MCF 10A (cell line): Measurements from ENCODE around the gene BTBD1. TPM values are rescaled to one million over a fixed set of nuclear protein-coding genes. Genes with fewer than 3 reads are reported as not detected.

Experiments used
- BruUV-seq: library from RNA; stranded (reverse); fragments of 400-500 nt; replicated peaks from 2 replicates; lab custom pipeline; 2021; lab: Mats Ljungman, UMichigan
- CTCF ChIA-PET: fragments of 300-600 bp; sonication (Branson Sonifier 250); formaldehyde crosslinking; extraction: SDS; loops from one replicate; lab custom pipeline; 2021; ENCODE audit warnings: antibody characterized with exemption, inconsistent platforms; lab: Yijun Ruan, JAX
- POLR2A ChIA-PET: fragments of 300-600, 350-650 bp; sonication (Branson Sonifier 250); formaldehyde crosslinking; extraction: SDS; loops from one replicate; lab custom pipeline; 2020; ENCODE audit warnings: antibody characterized with exemption, inconsistent platforms; lab: Yijun Ruan, JAX
- DNase-seq: peaks from one replicate; pipeline ENCODE4 v3.0.0-alpha.2; 2018; ENCODE audit not compliant: unreplicated experiment
- H3K27ac Mint-ChIP-seq: one replicate; pipeline ENCODE4 v1.8.0; 2022; ENCODE audit warnings: mild to moderate bottlenecking, low read depth, mixed read lengths; ENCODE audit not compliant: unreplicated experiment
- H3K27me3 Mint-ChIP-seq: one replicate; pipeline ENCODE4 v1.8.0; 2022; ENCODE audit warnings: mixed read lengths; ENCODE audit not compliant: insufficient read depth, unreplicated experiment
- H3K36me3 Mint-ChIP-seq: one replicate; pipeline ENCODE4 v1.8.0; 2022; ENCODE audit warnings: mild to moderate bottlenecking, moderate library complexity, mixed read lengths; ENCODE audit not compliant: insufficient read depth, unreplicated experiment
- H3K4me1 Mint-ChIP-seq: one replicate; pipeline ENCODE4 v1.8.0; 2022; ENCODE audit warnings: mixed read lengths; ENCODE audit not compliant: insufficient read depth, unreplicated experiment
- H3K4me3 Mint-ChIP-seq: one replicate; pipeline ENCODE4 v1.8.0; 2022; ENCODE audit warnings: mild to moderate bottlenecking, moderate library complexity, mixed read lengths; ENCODE audit not compliant: unreplicated experiment
- H3K9me3 Mint-ChIP-seq: one replicate; pipeline ENCODE4 v1.8.0; 2022; ENCODE audit warnings: mixed read lengths; ENCODE audit not compliant: unreplicated experiment
- CTCF ChIP-seq: fragments of 200-600 bp; IDR thresholded peaks from one replicate; pipeline ENCODE4 v1.8.0; 2022; ENCODE audit warnings: antibody characterized with exemption, mild to moderate bottlenecking; ENCODE audit not compliant: unreplicated experiment
- intact Hi-C: fragments of 100-400 bp; cut with micrococcal nuclease; formaldehyde crosslinking; loops from 2 replicates; pipeline ENCODE4 v1.14.1; 2022
- total RNA-seq: library from RNA; stranded (reverse); gene quantifications from 2 replicates; pipeline ENCODE4 v1.2.3, GENCODE V29; 2022

BTBD1 gene
- total RNA-seq, 1 experiment from 2014 or later = 57.0 TPM

GRCh38 chr15:83064859-83065258 lies 2.2 kb downstream of the BTBD1 start:
- BruUV-seq = no TSS peak
- CTCF ChIA-PET = no interaction called here
- DNase-seq = no peak
- POLR2A ChIA-PET = interaction anchor here (0.5 to 3.4 kb wide), 15 partner anchors 8 to 214 kb away, joined by 3 to 34 read pairs (median 4); partner anchors contain the start of genes C15orf40 and RAMAC
- Mint-ChIP-seq H3K9me3 (no peaks in the 10 kb centered on the region), H3K27ac (peak overlapping the region; percentile 79), H3K4me3 (no peak overlapping the region), H3K4me1 (peaks cover 11% of the 10 kb centered on the region), H3K27me3 (no peaks in the 10 kb centered on the region), H3K36me3 (no peaks in the 10 kb centered on the region)
- no peak for TF ChIP-seq CTCF
- intact Hi-C loops = loop anchor here (5.0 kb wide), 1 partner anchor 53 kb away; the partner anchor contains the start of gene C15orf40

GRCh38 chr15:83063551-83063950 lies 3.5 kb downstream of the BTBD1 start:
- no peak for TF ChIP-seq CTCF
- peaks cover 11% of the 10 kb centered on the region for H3K4me1 Mint-ChIP-seq
- POLR2A ChIA-PET = interaction anchor here (1.9 kb wide), 1 partner anchor 52 kb away, joined by 9 read pairs; the partner anchor contains the start of gene C15orf40
- intact Hi-C loops = no loop called here
- CTCF ChIA-PET = interaction anchor here (0.6 kb wide), 1 partner anchor 146 kb away, joined by 3 read pairs; no protein-coding TSS in a partner anchor
- H3K27ac Mint-ChIP-seq = no peak overlapping the region
- no peak for DNase-seq
- BruUV-seq = no TSS peak
- H3K4me3 Mint-ChIP-seq = no peak overlapping the region
- H3K9me3 Mint-ChIP-seq = no peaks in the 10 kb centered on the region
- H3K27me3 Mint-ChIP-seq = no peaks in the 10 kb centered on the region
- H3K36me3 Mint-ChIP-seq = no peaks in the 10 kb centered on the region

DNA sequence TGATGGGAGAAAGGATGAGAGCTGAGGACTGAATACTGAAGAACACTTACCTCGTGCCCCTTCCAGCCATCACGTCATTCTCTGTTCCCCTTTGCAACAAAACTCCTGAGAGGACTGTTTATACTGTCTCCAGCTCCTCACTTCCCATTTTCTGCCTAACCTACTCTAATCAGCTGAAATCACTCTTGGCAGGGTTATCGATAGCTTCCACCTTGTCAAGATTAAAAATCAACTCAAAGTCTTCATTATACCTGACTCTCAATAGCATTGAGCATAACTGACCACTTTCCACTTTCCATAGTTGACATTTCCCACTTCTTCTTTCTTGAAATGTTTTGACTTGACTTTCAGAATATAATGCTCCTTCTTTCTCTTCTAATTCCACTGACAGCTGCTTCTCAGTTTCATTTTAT lies 4.3 kb downstream of the BTBD1 start:
- Mint-ChIP-seq H3K4me1 (peaks cover 11% of the 10 kb centered on the region), H3K27ac (no peak overlapping the region), H3K27me3 (no peaks in the 10 kb centered on the region), H3K36me3 (no peaks in the 10 kb centered on the region), H3K9me3 (no peaks in the 10 kb centered on the region), H3K4me3 (no peak overlapping the region)
- no peak for TF ChIP-seq CTCF
- ChIA-PET CTCF (interaction anchor here (0.6 to 1.3 kb wide), 3 partner anchors 148 to 496 kb away, joined by 3 to 4 read pairs (median 4); no protein-coding TSS in a partner anchor), POLR2A (interaction anchor here (0.9 to 1.9 kb wide), 4 partner anchors 9 to 77 kb away, joined by 3 to 9 read pairs (median 4); partner anchors contain the start of genes C15orf40 and RAMAC)
- no TSS peak for BruUV-seq
- DNase-seq = no peak
- intact Hi-C loops = no loop called here

DNA sequence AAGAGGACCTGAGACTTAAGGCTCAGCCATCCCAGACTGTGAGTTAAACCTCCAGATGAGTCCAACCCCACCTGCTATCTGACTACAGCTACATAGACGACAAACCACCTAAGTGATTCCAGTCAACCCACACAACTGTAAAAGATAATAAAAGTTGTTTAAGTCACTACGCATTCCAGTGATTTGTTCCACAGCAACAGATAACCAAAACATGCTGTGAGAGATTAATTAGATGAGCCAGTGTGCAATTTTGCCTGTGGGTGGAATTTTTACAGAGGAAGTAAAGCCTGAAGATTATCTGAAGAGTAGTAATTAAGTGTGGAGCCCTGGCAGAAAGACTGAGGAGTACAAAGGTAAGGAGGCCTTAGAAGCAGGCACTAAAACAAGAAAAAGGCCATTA lies 5.4 kb downstream of the BTBD1 start:
- no TSS peak for BruUV-seq
- no peaks in the 10 kb centered on the region for H3K9me3 Mint-ChIP-seq
- POLR2A ChIA-PET = interaction anchor here (0.9 to 1.9 kb wide), 2 partner anchors 11 to 50 kb away, joined by 4 to 9 read pairs; partner anchors contain the start of gene C15orf40
- TF ChIP-seq CTCF = no peak
- no peaks in the 10 kb centered on the region for H3K36me3 Mint-ChIP-seq
- H3K27me3 Mint-ChIP-seq = no peaks in the 10 kb centered on the region
- H3K4me3 Mint-ChIP-seq = no peak overlapping the region
- DNase-seq = no peak
- intact Hi-C loops = no loop called here
- peaks cover 11% of the 10 kb centered on the region for H3K4me1 Mint-ChIP-seq
- CTCF ChIA-PET = no interaction called here
- H3K27ac Mint-ChIP-seq = no peak overlapping the region
